Liver (tissue), 3 donors: ENCODE measurements around the gene GAD1.

ENCODE experiments used
- EGR1 ChIP-seq, 2 donors: IDR thresholded peaks; 2 replicates each; pipeline ENCODE4 v1.6.1; 2016 to 2018; ENCODE audit warnings: antibody characterized with exemption in 2 of 2, low read depth in 2 of 2
- FOXA1 ChIP-seq: IDR thresholded peaks from 2 replicates; pipeline ENCODE4 v1.6.1; 2016; ENCODE audit warnings: antibody characterized with exemption
- NR2F2 ChIP-seq: IDR thresholded peaks from 2 replicates; pipeline ENCODE4 v1.6.1; 2016; ENCODE audit warnings: antibody characterized with exemption
- SP1 ChIP-seq: IDR thresholded peaks from 2 replicates; pipeline ENCODE4 v1.6.1; 2018; ENCODE audit warnings: antibody characterized with exemption, mild to moderate bottlenecking
- TAF1 ChIP-seq: conservative IDR thresholded peaks from 2 replicates; pipeline ENCODE4 v1.6.1; 2016; ENCODE audit warnings: antibody characterized with exemption, mild to moderate bottlenecking
- YY1 ChIP-seq: IDR thresholded peaks from 2 replicates; pipeline ENCODE4 v1.6.1; 2016; ENCODE audit warnings: antibody characterized with exemption, mild to moderate bottlenecking
- TF ChIP-seq, protein P1 (sequence below): IDR thresholded peaks from 2 replicates; pipeline ENCODE4 v1.6.1; 2016; ENCODE audit warnings: antibody characterized with exemption
- TF ChIP-seq, protein P2 (sequence below): fragments of 150-350 bp; IDR thresholded peaks from 2 replicates; pipeline ENCODE4 v1.5.1; 2017; ENCODE audit warnings: improper control_type of control experiment, low read depth, low read length; ENCODE audit not compliant: missing input control
- TF ChIP-seq, protein P3 (sequence below): IDR thresholded peaks from 2 replicates; pipeline ENCODE4 v1.6.1; 2016; ENCODE audit warnings: antibody characterized with exemption, mild to moderate bottlenecking
- donor health status: healthy.
- donor health status: healthy.

- TF ChIP-seq, protein P1, sequence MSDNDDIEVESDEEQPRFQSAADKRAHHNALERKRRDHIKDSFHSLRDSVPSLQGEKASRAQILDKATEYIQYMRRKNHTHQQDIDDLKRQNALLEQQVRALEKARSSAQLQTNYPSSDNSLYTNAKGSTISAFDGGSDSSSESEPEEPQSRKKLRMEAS: no peak
- TF ChIP-seq, protein P2, sequence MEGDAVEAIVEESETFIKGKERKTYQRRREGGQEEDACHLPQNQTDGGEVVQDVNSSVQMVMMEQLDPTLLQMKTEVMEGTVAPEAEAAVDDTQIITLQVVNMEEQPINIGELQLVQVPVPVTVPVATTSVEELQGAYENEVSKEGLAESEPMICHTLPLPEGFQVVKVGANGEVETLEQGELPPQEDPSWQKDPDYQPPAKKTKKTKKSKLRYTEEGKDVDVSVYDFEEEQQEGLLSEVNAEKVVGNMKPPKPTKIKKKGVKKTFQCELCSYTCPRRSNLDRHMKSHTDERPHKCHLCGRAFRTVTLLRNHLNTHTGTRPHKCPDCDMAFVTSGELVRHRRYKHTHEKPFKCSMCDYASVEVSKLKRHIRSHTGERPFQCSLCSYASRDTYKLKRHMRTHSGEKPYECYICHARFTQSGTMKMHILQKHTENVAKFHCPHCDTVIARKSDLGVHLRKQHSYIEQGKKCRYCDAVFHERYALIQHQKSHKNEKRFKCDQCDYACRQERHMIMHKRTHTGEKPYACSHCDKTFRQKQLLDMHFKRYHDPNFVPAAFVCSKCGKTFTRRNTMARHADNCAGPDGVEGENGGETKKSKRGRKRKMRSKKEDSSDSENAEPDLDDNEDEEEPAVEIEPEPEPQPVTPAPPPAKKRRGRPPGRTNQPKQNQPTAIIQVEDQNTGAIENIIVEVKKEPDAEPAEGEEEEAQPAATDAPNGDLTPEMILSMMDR: no peak
- TF ChIP-seq YY1 (no peak), TAF1 (no peak), SP1 (no peak), FOXA1 (no peak), EGR1 (IDR thresholded peaks at IDR 0.05; ENCODE audit: low read depth in 2 of 2) (no peak), NR2F2 (no peak)
- TF ChIP-seq, protein P3, sequence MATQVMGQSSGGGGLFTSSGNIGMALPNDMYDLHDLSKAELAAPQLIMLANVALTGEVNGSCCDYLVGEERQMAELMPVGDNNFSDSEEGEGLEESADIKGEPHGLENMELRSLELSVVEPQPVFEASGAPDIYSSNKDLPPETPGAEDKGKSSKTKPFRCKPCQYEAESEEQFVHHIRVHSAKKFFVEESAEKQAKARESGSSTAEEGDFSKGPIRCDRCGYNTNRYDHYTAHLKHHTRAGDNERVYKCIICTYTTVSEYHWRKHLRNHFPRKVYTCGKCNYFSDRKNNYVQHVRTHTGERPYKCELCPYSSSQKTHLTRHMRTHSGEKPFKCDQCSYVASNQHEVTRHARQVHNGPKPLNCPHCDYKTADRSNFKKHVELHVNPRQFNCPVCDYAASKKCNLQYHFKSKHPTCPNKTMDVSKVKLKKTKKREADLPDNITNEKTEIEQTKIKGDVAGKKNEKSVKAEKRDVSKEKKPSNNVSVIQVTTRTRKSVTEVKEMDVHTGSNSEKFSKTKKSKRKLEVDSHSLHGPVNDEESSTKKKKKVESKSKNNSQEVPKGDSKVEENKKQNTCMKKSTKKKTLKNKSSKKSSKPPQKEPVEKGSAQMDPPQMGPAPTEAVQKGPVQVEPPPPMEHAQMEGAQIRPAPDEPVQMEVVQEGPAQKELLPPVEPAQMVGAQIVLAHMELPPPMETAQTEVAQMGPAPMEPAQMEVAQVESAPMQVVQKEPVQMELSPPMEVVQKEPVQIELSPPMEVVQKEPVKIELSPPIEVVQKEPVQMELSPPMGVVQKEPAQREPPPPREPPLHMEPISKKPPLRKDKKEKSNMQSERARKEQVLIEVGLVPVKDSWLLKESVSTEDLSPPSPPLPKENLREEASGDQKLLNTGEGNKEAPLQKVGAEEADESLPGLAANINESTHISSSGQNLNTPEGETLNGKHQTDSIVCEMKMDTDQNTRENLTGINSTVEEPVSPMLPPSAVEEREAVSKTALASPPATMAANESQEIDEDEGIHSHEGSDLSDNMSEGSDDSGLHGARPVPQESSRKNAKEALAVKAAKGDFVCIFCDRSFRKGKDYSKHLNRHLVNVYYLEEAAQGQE: no peak
These were observed 61.4 kb downstream of the GAD1 start for GRCh38 chr2:170878066-170878465.
